ENCODE measurements around the gene ANKRD17.

- no peak for TF ChIP-seq EZH2phosphoT487 (IDR thresholded peaks at IDR 0.05; ENCODE audit: borderline replicate concordance, low read length)
- TF ChIP-seq CTCF (IDR thresholded peaks at IDR 0.05; ENCODE audit: low read depth, low read length, poor library complexity, severe bottlenecking), result peak; percentile 24
These were observed 189.1 kb downstream of the ANKRD17 start, which contains the start of gene COX18 for GRCh38 chr4:73069338-73070073.

All from DOHH2 (cell line).